ENCODE data around the gene CD52. TPM values are rescaled to one million over a fixed set of nuclear protein-coding genes. Genes with fewer than 3 reads are reported as not detected.

CD52 gene
- total and polyA plus RNA-seq, 2 of the 13 experiments (the other 11 are each of a cell fraction or from before 2014, with no cell fraction given): 0.32 TPM; not detected in 1

DNA sequence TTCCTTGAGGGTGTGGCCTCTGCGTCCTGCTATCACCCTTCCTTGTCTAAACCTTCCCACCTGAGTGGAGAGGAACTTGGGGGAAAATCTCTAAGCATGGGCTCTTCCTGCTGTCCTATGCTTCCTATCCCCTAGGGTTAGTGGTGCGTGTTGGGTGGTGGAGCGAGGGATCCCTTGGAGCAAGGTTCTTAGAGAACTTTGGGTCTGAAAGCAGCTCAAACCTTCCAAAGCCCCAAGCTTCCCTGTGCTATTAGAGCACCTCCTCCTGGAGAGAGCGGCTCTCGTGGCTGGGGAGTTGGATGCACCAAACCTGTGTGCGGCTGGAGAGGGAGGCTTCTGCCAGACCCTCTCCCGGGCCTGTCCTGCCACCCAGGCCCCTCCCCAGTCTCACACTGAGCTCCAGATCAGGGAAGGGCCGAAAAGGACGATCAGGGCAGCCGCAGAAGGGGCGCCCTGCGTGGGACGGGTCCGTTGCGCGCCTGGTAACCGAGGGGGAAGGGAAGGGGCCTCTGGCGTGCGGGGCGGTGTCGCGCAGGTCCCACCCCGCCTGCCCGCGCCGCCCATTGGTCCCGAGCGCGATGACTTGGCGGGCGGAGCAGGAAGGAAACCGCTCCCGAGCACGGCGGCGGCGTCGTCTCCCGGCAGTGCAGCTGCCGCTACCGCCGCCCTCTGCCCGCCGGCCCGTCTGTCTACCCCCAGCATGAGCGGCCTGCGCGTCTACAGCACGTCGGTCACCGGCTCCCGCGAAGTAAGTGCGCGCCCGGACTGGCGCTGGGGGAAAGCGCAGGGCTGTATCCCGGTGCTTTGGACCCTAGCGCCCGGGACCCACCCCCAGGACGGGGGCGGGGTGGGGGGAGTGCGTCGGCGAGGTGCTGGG, 38.1 kb upstream of the CD52 start, which contains the start of gene SH3BGRL3 (continued):
- no peak; the same call in 1 of the 2 replicates for TF ChIP-seq ZNF230 (CRISPR knock-in tag; IDR thresholded peaks at IDR 0.05)
- TF ChIP-seq, protein P1, sequence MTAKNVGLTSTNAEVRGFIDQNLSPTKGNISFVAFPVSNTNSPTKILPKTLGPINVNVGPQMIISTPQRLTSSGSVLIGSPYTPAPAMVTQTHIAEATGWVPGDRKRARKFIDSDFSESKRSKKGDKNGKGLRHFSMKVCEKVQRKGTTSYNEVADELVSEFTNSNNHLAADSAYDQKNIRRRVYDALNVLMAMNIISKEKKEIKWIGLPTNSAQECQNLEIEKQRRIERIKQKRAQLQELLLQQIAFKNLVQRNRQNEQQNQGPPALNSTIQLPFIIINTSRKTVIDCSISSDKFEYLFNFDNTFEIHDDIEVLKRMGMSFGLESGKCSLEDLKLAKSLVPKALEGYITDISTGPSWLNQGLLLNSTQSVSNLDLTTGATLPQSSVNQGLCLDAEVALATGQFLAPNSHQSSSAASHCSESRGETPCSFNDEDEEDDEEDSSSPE (CRISPR knock-in tag; IDR thresholded peaks at IDR 0.05): peak; percentile 79
- no peak for TF ChIP-seq RFX5 (IDR thresholded peaks at IDR 0.05; ENCODE audit: low read depth, low read length)
- no peak for TF ChIP-seq KLF11 (CRISPR knock-in tag; IDR thresholded peaks at IDR 0.05)
- peak; percentile 16 for TF ChIP-seq RBM22 (optimal IDR thresholded peaks at IDR 0.05; ENCODE audit: low read length)
- TF ChIP-seq NFKBIZ (CRISPR knock-in tag; IDR thresholded peaks at IDR 0.05): no peak
- no peak for TF ChIP-seq SP140L (CRISPR knock-in tag; IDR thresholded peaks at IDR 0.05; ENCODE audit: borderline replicate concordance)
- TF ChIP-seq KAT8 (CRISPR knock-in tag; IDR thresholded peaks at IDR 0.05): peak; percentile 73
- TF ChIP-seq, protein P2, sequence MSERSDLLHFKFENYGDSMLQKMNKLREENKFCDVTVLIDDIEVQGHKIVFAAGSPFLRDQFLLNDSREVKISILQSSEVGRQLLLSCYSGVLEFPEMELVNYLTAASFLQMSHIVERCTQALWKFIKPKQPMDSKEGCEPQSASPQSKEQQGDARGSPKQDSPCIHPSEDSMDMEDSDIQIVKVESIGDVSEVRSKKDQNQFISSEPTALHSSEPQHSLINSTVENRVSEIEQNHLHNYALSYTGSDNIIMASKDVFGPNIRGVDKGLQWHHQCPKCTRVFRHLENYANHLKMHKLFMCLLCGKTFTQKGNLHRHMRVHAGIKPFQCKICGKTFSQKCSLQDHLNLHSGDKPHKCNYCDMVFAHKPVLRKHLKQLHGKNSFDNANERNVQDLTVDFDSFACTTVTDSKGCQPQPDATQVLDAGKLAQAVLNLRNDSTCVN (CRISPR knock-in tag; IDR thresholded peaks at IDR 0.05; ENCODE audit: borderline replicate concordance): no peak
- 0 out of 2 replicates have a peak, but pooled peaks have one; percentile 55 for TF ChIP-seq CENPT (CRISPR knock-in tag; IDR thresholded peaks at IDR 0.05; ENCODE audit: low read depth)
- no peak for TF ChIP-seq MAFF (IDR thresholded peaks at IDR 0.05; ENCODE audit: low read depth, low read length)
- TF ChIP-seq STAG1 (CRISPR knock-in tag; IDR thresholded peaks at IDR 0.05): no peak
- TF ChIP-seq ZNF335 (CRISPR knock-in tag; IDR thresholded peaks at IDR 0.05): no peak
- no peak; the same call in 1 of the 2 replicates for TF ChIP-seq NFE2L1 (CRISPR knock-in tag; IDR thresholded peaks at IDR 0.05; ENCODE audit: borderline replicate concordance)
- TF ChIP-seq ZNF350 (CRISPR knock-in tag; IDR thresholded peaks at IDR 0.05; ENCODE audit: borderline replicate concordance, low read depth): peak; percentile 39
- peak; percentile 52 for TF ChIP-seq ISL2 (CRISPR knock-in tag; IDR thresholded peaks at IDR 0.05)
- TF ChIP-seq, protein P3, sequence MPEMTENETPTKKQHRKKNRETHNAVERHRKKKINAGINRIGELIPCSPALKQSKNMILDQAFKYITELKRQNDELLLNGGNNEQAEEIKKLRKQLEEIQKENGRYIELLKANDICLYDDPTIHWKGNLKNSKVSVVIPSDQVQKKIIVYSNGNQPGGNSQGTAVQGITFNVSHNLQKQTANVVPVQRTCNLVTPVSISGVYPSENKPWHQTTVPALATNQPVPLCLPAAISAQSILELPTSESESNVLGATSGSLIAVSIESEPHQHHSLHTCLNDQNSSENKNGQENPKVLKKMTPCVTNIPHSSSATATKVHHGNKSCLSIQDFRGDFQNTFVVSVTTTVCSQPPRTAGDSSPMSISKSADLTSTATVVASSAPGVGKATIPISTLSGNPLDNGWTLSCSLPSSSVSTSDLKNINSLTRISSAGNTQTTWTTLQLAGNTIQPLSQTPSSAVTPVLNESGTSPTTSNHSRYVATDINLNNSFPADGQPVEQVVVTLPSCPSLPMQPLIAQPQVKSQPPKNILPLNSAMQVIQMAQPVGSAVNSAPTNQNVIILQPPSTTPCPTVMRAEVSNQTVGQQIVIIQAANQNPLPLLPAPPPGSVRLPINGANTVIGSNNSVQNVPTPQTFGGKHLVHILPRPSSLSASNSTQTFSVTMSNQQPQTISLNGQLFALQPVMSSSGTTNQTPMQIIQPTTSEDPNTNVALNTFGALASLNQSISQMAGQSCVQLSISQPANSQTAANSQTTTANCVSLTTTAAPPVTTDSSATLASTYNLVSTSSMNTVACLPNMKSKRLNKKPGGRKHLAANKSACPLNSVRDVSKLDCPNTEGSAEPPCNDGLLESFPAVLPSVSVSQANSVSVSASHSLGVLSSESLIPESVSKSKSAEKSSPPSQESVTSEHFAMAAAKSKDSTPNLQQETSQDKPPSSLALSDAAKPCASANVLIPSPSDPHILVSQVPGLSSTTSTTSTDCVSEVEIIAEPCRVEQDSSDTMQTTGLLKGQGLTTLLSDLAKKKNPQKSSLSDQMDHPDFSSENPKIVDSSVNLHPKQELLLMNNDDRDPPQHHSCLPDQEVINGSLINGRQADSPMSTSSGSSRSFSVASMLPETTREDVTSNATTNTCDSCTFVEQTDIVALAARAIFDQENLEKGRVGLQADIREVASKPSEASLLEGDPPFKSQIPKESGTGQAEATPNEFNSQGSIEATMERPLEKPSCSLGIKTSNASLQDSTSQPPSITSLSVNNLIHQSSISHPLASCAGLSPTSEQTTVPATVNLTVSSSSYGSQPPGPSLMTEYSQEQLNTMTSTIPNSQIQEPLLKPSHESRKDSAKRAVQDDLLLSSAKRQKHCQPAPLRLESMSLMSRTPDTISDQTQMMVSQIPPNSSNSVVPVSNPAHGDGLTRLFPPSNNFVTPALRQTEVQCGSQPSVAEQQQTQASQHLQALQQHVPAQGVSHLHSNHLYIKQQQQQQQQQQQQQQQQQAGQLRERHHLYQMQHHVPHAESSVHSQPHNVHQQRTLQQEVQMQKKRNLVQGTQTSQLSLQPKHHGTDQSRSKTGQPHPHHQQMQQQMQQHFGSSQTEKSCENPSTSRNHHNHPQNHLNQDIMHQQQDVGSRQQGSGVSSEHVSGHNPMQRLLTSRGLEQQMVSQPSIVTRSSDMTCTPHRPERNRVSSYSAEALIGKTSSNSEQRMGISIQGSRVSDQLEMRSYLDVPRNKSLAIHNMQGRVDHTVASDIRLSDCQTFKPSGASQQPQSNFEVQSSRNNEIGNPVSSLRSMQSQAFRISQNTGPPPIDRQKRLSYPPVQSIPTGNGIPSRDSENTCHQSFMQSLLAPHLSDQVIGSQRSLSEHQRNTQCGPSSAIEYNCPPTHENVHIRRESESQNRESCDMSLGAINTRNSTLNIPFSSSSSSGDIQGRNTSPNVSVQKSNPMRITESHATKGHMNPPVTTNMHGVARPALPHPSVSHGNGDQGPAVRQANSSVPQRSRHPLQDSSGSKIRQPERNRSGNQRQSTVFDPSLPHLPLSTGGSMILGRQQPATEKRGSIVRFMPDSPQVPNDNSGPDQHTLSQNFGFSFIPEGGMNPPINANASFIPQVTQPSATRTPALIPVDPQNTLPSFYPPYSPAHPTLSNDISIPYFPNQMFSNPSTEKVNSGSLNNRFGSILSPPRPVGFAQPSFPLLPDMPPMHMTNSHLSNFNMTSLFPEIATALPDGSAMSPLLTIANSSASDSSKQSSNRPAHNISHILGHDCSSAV (CRISPR knock-in tag; IDR thresholded peaks at IDR 0.05; ENCODE audit: borderline replicate concordance): no peak

Measured in HepG2 (cell line).